ENCODE results near the gene EGLN2. TPM values are rescaled to one million over a fixed set of nuclear protein-coding genes. Genes with fewer than 3 reads are reported as not detected.
"Not testable (repeated sequence)": the region's sequence is repeated elsewhere in the genome, so short reads cannot be mapped to it uniquely, and the experiment has no call there.

EGLN2 gene
- total RNA-seq, 1 donor from 2014 or later, result 108 TPM

GRCh38 chr19:40819479-40820234 is 20.7 kb downstream of the EGLN2 start:
- H3K9me3 Mint-ChIP-seq; H3K36me3 Mint-ChIP-seq; H3K4me3 Mint-ChIP-seq; DNase-seq (ENCODE audit: low spot score in 2 of 2, unreplicated experiment in 2 of 2); H3K27me3 Mint-ChIP-seq (ENCODE audit: low read depth); H3K27ac Mint-ChIP-seq: not testable (repeated sequence)
- peaks cover 35% of the 10 kb centered on the region for H3K4me1 Mint-ChIP-seq
- TF ChIP-seq CTCF (IDR thresholded peaks at IDR 0.05; ENCODE audit: unreplicated experiment), result peak; percentile 93

- no peak for TF ChIP-seq CTCF (IDR thresholded peaks at IDR 0.05; ENCODE audit: unreplicated experiment)
- H3K36me3 Mint-ChIP-seq, result no peaks in the 10 kb centered on the region
- no peak overlapping the region for H3K4me3 Mint-ChIP-seq
- no peaks in the 10 kb centered on the region for H3K9me3 Mint-ChIP-seq
- H3K27me3 Mint-ChIP-seq (ENCODE audit: low read depth), result no peaks in the 10 kb centered on the region
- peaks cover 30% of the 10 kb centered on the region for H3K4me1 Mint-ChIP-seq
- DNase-seq (ENCODE audit: low spot score in 2 of 2, unreplicated experiment in 2 of 2), result no peak
- peak overlapping the region; percentile 92 for H3K27ac Mint-ChIP-seq
These were observed 23.2 kb downstream of the EGLN2 start for GRCh38 chr19:40822161-40822560.

- H3K9me3 Mint-ChIP-seq; H3K4me3 Mint-ChIP-seq; DNase-seq (ENCODE audit: low spot score in 2 of 2, unreplicated experiment in 2 of 2); H3K36me3 Mint-ChIP-seq; H3K27me3 Mint-ChIP-seq (ENCODE audit: low read depth): not testable (repeated sequence)
- H3K27ac Mint-ChIP-seq, result peak overlapping the region; percentile 92
- peaks cover 30% of the 10 kb centered on the region for H3K4me1 Mint-ChIP-seq
These were observed 23.9 kb downstream of the EGLN2 start for GRCh38 chr19:40822704-40823553.

GRCh38 chr19:40824916-40825315 is 25.9 kb downstream of the EGLN2 start:
- H3K27ac Mint-ChIP-seq, result not testable (repeated sequence)

GRCh38 chr19:40825460-40826095 is 26.6 kb downstream of the EGLN2 start:
- not testable (repeated sequence) for H3K4me3 Mint-ChIP-seq; H3K27ac Mint-ChIP-seq; H3K36me3 Mint-ChIP-seq; H3K27me3 Mint-ChIP-seq (ENCODE audit: low read depth); DNase-seq (ENCODE audit: low spot score in 2 of 2, unreplicated experiment in 2 of 2); H3K9me3 Mint-ChIP-seq
- peaks cover 21% of the 10 kb centered on the region for H3K4me1 Mint-ChIP-seq

More at GRCh38 chr19:40824916-40825315, 25.9 kb downstream of the EGLN2 start:
- peaks cover 21% of the 10 kb centered on the region for H3K4me1 Mint-ChIP-seq
- H3K9me3 Mint-ChIP-seq; H3K27me3 Mint-ChIP-seq (ENCODE audit: low read depth); DNase-seq (ENCODE audit: low spot score in 2 of 2, unreplicated experiment in 2 of 2); H3K36me3 Mint-ChIP-seq; H3K4me3 Mint-ChIP-seq: not testable (repeated sequence)

- not testable (repeated sequence) for H3K27me3 Mint-ChIP-seq (ENCODE audit: low read depth)
These were observed 27.3 kb downstream of the EGLN2 start for GRCh38 chr19:40826312-40826698.

GRCh38 chr19:40826699-40827385 is 27.9 kb downstream of the EGLN2 start:
- not testable (repeated sequence) for H3K36me3 Mint-ChIP-seq, H3K27ac Mint-ChIP-seq

More at GRCh38 chr19:40826312-40826698, 27.3 kb downstream of the EGLN2 start:
- H3K4me3 Mint-ChIP-seq; H3K9me3 Mint-ChIP-seq; H3K36me3 Mint-ChIP-seq; DNase-seq (ENCODE audit: low spot score in 2 of 2, unreplicated experiment in 2 of 2); H3K27ac Mint-ChIP-seq: not testable (repeated sequence)
- peaks cover 21% of the 10 kb centered on the region for H3K4me1 Mint-ChIP-seq

More at GRCh38 chr19:40826699-40827385, 27.9 kb downstream of the EGLN2 start:
- not testable (repeated sequence) for DNase-seq (ENCODE audit: low spot score in 2 of 2, unreplicated experiment in 2 of 2); H3K4me3 Mint-ChIP-seq; H3K27me3 Mint-ChIP-seq (ENCODE audit: low read depth); H3K9me3 Mint-ChIP-seq
- H3K4me1 Mint-ChIP-seq, result peaks cover 25% of the 10 kb centered on the region

Measured in mesothelial cell of epicardium (in vitro differentiated cells).